Loucy (cell line): ENCODE data around the gene P2RY2.

Source experiments
- CTCF ChIP-seq: fragments of 200-600 bp; sonication (generic); conservative IDR thresholded peaks from 2 replicates; pipeline ENCODE4 v1.5.1; 2014; ENCODE audit warnings: mild to moderate bottlenecking, antibody characterized with exemption, low read length
- EZH2phosphoT487 ChIP-seq: fragments of 200-600 bp; IDR thresholded peaks from 2 replicates; pipeline ENCODE4 v1.6.1; 2018; ENCODE audit warnings: antibody characterized with exemption, mild to moderate bottlenecking, moderate library complexity, borderline replicate concordance

- no peak for TF ChIP-seq CTCF
- no peak for TF ChIP-seq EZH2phosphoT487
Measured at GRCh38 chr11:73189315-73189714, 28.8 kb upstream of the P2RY2 start.
